Lower leg skin (tissue), 3 donors: ENCODE data around the gene TUBGCP3.

Source experiments
- CTCF ChIP-seq, 3 donors: fragments of 450-650 bp; IDR thresholded peaks; one replicate each; pipeline ENCODE4 v1.5.1; 2016; ENCODE audit warnings: antibody characterized with exemption in 3 of 3, mild to moderate bottlenecking in 3 of 3, moderate library complexity in 2 of 3
- POLR2A ChIP-seq, 2 donors: fragments of 450-650 bp; IDR thresholded peaks; one replicate each; pipeline ENCODE4 v1.6.1; 2016 to 2017; ENCODE audit warnings: antibody characterized with exemption in 2 of 2, mild to moderate bottlenecking in 1 of 2, moderate library complexity in 1 of 2

DNA sequence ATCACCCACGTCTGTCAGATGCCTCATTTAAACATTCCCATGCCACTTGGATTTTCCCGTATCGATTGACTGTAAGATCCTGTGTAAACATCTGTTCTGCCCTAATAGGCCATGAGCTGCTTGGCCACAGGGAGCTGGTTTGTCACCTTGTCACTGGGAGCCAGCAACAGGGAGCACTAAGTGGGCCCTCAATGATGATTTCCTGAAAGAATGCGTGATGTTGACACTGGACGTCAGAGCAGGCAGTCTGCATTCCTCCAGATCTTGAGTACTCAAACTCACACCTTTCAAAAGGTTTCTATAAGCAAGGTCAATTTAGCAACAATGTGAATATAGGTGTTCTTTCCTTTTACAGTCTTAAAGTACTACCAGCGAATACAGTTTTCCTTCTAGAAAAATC lies 78.8 kb downstream of the TUBGCP3 start:
- TF ChIP-seq CTCF (IDR thresholded peaks at IDR 0.05) (no peak), POLR2A (IDR thresholded peaks at IDR 0.05) (no peak)
